Testis (tissue), 3 donors: Measurements from ENCODE around the gene RPLP2. TPM values are rescaled to one million over a fixed set of nuclear protein-coding genes. Genes with fewer than 3 reads are reported as not detected.

Experiments used
- DNase-seq: peaks from one replicate; pipeline ENCODE4 v3.0.0-alpha.2; 2019
- H3K27ac ChIP-seq, 2 donors: fragments of 200-600 bp; sonication (generic); one replicate each; pipeline ENCODE4 v1.5.1; 2019
- H3K27me3 ChIP-seq: fragments of 200-600 bp; sonication (generic); one replicate; pipeline ENCODE4 v1.5.1; 2019
- H3K36me3 ChIP-seq: fragments of 200-600 bp; sonication (generic); one replicate; pipeline ENCODE4 v1.5.1; 2017; ENCODE audit warnings: low read depth; ENCODE audit errors: missing control alignments
- H3K4me1 ChIP-seq: fragments of 200-600 bp; sonication (generic); one replicate; pipeline ENCODE4 v1.5.1; 2019
- H3K4me3 ChIP-seq, 2 donors: fragments of 200-600 bp; sonication (generic); one replicate each; pipeline ENCODE4 v1.5.1; 2017 to 2019
- H3K9me3 ChIP-seq: fragments of 200-600 bp; sonication (generic); one replicate; pipeline ENCODE4 v1.5.1; 2017
- CTCF ChIP-seq, 3 experiments: fragments of 450-650 bp in 2 of 3; fragments of 200-600 bp in 1 of 3; sonication (generic) in 1 of 3; IDR thresholded peaks; one replicate each; pipeline ENCODE4 v1.5.1; 2016 to 2019; ENCODE audit warnings: antibody characterized with exemption in 3 of 3, mild to moderate bottlenecking in 2 of 3, moderate library complexity in 1 of 3
- POLR2A ChIP-seq: fragments of 450-650 bp; IDR thresholded peaks from one replicate; pipeline ENCODE4 v1.6.1; 2017; ENCODE audit warnings: antibody characterized with exemption, mild to moderate bottlenecking, moderate library complexity
- WGBS, 2 donors: methylation state at CpG; one replicate each; pipeline ENCODE4 v1.1.5; 2018; 5-methylcytosine and 5-hydroxymethylcytosine counted together
- intact Hi-C: fragments of 100-400 bp; cut with DNase I; formaldehyde crosslinking; loops from one replicate; pipeline ENCODE4 v1.15.1; 2023; ENCODE audit warnings: low total_unique reads
- polyA plus RNA-seq: library from polyadenylated mRNA; stranded (reverse); fragments of 350-450 nt; fragmentation: Illumina TruSeq; extraction: RNeasy Lipid Tissue Mini Kit (QIAGEN cat#74804); gene quantifications from one replicate; pipeline ENCODE4 v1.2.3, GENCODE V29; 2014; ENCODE audit warnings: low read depth, low replicate concordance; ENCODE audit not compliant: insufficient read depth
- total RNA-seq, 2 donors: library from RNA; depleted of rRNA; stranded (reverse); fragments of >200 nt; gene quantifications; one replicate each; pipeline ENCODE4 v1.2.3, GENCODE V29; 2016

The RPLP2 gene
- total and polyA plus RNA-seq, 3 donors from 2014 or later: 193 to 943 (median 864) TPM

- TF ChIP-seq CTCF (IDR thresholded peaks at IDR 0.05) (no peak), POLR2A (no peak)
Observed at GRCh38 chr11:812390-812789, 2.6 kb downstream of the RPLP2 start.

GRCh38 chr11:813072-813455, 3.3 kb downstream of the RPLP2 start:
- H3K4me3 ChIP-seq: no peak overlapping the region
- no peak for DNase-seq
- no peaks in the 10 kb centered on the region for H3K27me3 ChIP-seq
- no peaks in the 10 kb centered on the region for H3K9me3 ChIP-seq
- H3K36me3 ChIP-seq: no peaks in the 10 kb centered on the region
- TF ChIP-seq CTCF (IDR thresholded peaks at IDR 0.05) (no peak), POLR2A (no peak)
- intact Hi-C loops: no loop called here
- H3K4me1 ChIP-seq: peaks cover 15% of the 10 kb centered on the region
- WGBS, 2 donors: 90 to 97% methylated on average over 5 to 6 of the region's 6 CpGs
- no peak overlapping the region for H3K27ac ChIP-seq

More at GRCh38 chr11:812390-812789, 2.6 kb downstream of the RPLP2 start:
- 90 to 92% methylated on average over 2 to 3 of the region's 3 CpGs for WGBS, 2 donors
- intact Hi-C loops: no loop called here
- no peak for DNase-seq
- H3K27me3 ChIP-seq: no peaks in the 10 kb centered on the region
- H3K9me3 ChIP-seq: no peaks in the 10 kb centered on the region
- H3K4me1 ChIP-seq: peaks cover 15% of the 10 kb centered on the region
- H3K4me3 ChIP-seq: no peak overlapping the region
- no peak overlapping the region for H3K27ac ChIP-seq
- H3K36me3 ChIP-seq: no peaks in the 10 kb centered on the region

- Histone ChIP-seq H3K36me3 (no peaks in the 10 kb centered on the region), H3K27me3 (no peaks in the 10 kb centered on the region), H3K9me3 (no peaks in the 10 kb centered on the region), H3K4me3 (no peak overlapping the region), H3K27ac (no peak overlapping the region), H3K4me1 (peaks cover 14% of the 10 kb centered on the region)
- intact Hi-C loops: no loop called here
- TF ChIP-seq POLR2A (no peak), CTCF (IDR thresholded peaks at IDR 0.05) (no peak)
- WGBS, 2 donors: 67 to 68% methylated on average over 9 of the region's 9 CpGs
- DNase-seq: no peak
Observed at GRCh38 chr11:813456-814096, 3.8 kb downstream of the RPLP2 start.

GRCh38 chr11:815675-816432, 6.1 kb downstream of the RPLP2 start:
- TF ChIP-seq POLR2A (no peak), CTCF (IDR thresholded peaks at IDR 0.05) (no peak)
- Histone ChIP-seq H3K36me3 (no peaks in the 10 kb centered on the region), H3K27me3 (no peaks in the 10 kb centered on the region), H3K4me3 (no peak overlapping the region), H3K27ac (no peak overlapping the region), H3K9me3 (no peaks in the 10 kb centered on the region), H3K4me1 (peaks cover 17% of the 10 kb centered on the region)
- 79 to 84% methylated on average over 8 to 11 of the region's 11 CpGs for WGBS, 2 donors
- no peak for DNase-seq
- intact Hi-C loops: no loop called here
